A549 (cell line): ENCODE data around the gene HIC1. TPM values are rescaled to one million over a fixed set of nuclear protein-coding genes. Genes with fewer than 3 reads are reported as not detected.

Experiments
- ATAC-seq, 2 experiments: fragments of 200-7000 bp in 1 of 2; fragments of >200 bp in 1 of 2; cut with Nextera tagmentation in 1 of 2; cut with Tn5 transposase in 1 of 2; 3 replicates each; pipeline versions ENCODE4 v1.8.0 to v1.9.1; 2018 to 2020; ENCODE audit warnings: mild to moderate bottlenecking in 1 of 2, moderate library complexity in 1 of 2
- CTCF ChIA-PET: fragments of 300-600 bp; sonication (Branson Sonifier 250); formaldehyde crosslinking; extraction: SDS; loops from one replicate; lab custom pipeline; 2021; ENCODE audit warnings: antibody characterized with exemption, inconsistent platforms; lab: Yijun Ruan, JAX
- POLR2A ChIA-PET: fragments of 350-600 bp; formaldehyde crosslinking; extraction: SDS; loops from one replicate; lab custom pipeline; 2021; ENCODE audit warnings: antibody characterized with exemption, inconsistent platforms; lab: Yijun Ruan, JAX
- DNase-seq, 2 experiments: peaks; one replicate each; pipeline versions ENCODE4 v3.0.0 to v3.0.0-alpha.2; 2011 to 2016; ENCODE audit warnings: low read depth in 1 of 2, low spot score in 1 of 2
- FAIRE-seq: peaks from 2 replicates; lab custom pipeline; 2011; peaks lifted over from hg19 to GRCh38; lab: Jason Lieb, UNC
- H3K27ac ChIP-seq, 2 experiments: fragments of >200 bp; sonication (Bioruptor Twin); formaldehyde crosslinking; 3 replicates each; pipeline ENCODE4 v1.5.1; 2016 to 2017
- H3K4me1 ChIP-seq: fragments of >200 bp; sonication (Bioruptor Twin); formaldehyde crosslinking; 3 replicates; pipeline ENCODE4 v1.6.1; 2016
- H3K4me2 ChIP-seq: fragments of >200 bp; sonication (Bioruptor Twin); formaldehyde crosslinking; 3 replicates; pipeline ENCODE4 v1.6.1; 2016
- H3K4me3 ChIP-seq: fragments of >200 bp; sonication (Bioruptor Twin); formaldehyde crosslinking; 3 replicates; pipeline ENCODE4 v1.5.1; 2016
- H3K9me3 ChIP-seq: fragments of >200 bp; sonication (Bioruptor Twin); formaldehyde crosslinking; 3 replicates; pipeline ENCODE4 v1.6.1; 2016
- BHLHE40 ChIP-seq: IDR thresholded peaks from 2 replicates; pipeline ENCODE4 v1.6.1; 2012; ENCODE audit warnings: low read depth, low read length, inconsistent platforms
- CBX8 ChIP-seq: fragments of 200-600 bp; sonication (generic); IDR thresholded peaks from 2 replicates; pipeline ENCODE4 v1.6.1; 2016
- CEBPB ChIP-seq, 2 experiments: fragments of >200 bp in 1 of 2; sonication (Bioruptor Twin) in 1 of 2; formaldehyde crosslinking in 1 of 2; IDR thresholded peaks; 2 replicates each; pipeline ENCODE4 v1.6.1; 2012 to 2016
- EHF ChIP-seq: fragments of 250-450 bp; sonication (Bioruptor Pico); IDR thresholded peaks from 2 replicates; pipeline ENCODE4 v1.5.0; 2020; ENCODE audit warnings: mild to moderate bottlenecking
- EP300 ChIP-seq, 2 experiments: fragments of >200 bp; sonication (Bioruptor Twin); formaldehyde crosslinking; IDR thresholded peaks; 2 replicates in 1 of 2; 3 replicates in 1 of 2; pipeline ENCODE4 v1.6.1; 2016 to 2017
- FOSB ChIP-seq: fragments of 250-450 bp; sonication (Bioruptor Pico); IDR thresholded peaks from 2 replicates; pipeline ENCODE4 v1.5.0; 2020; ENCODE audit warnings: mild to moderate bottlenecking, moderate library complexity
- GATA3 ChIP-seq: IDR thresholded peaks from 2 replicates; pipeline ENCODE4 v1.6.1; 2012; ENCODE audit warnings: borderline replicate concordance
- HEYL ChIP-seq: fragments of 250-450 bp; sonication (Bioruptor Pico); IDR thresholded peaks from 2 replicates; pipeline ENCODE4 v1.8.0; 2021; ENCODE audit warnings: mild to moderate bottlenecking, moderate library complexity
- HOXA7 ChIP-seq: fragments of 250-450 bp; sonication (Bioruptor Pico); IDR thresholded peaks from 2 replicates; pipeline ENCODE4 v1.5.0; 2020; ENCODE audit warnings: mild to moderate bottlenecking, moderate library complexity
- HOXB13 ChIP-seq: fragments of 250-450 bp; sonication (Bioruptor Pico); IDR thresholded peaks from 2 replicates; pipeline ENCODE4 v1.5.0; 2020; ENCODE audit warnings: low read depth, mild to moderate bottlenecking, moderate library complexity
- JUN ChIP-seq, 2 experiments: fragments of >200 bp; sonication (Bioruptor Twin); formaldehyde crosslinking; IDR thresholded peaks; 2 replicates in 1 of 2; 3 replicates in 1 of 2; pipeline ENCODE4 v1.6.1; 2016 to 2017
- JUNB ChIP-seq: fragments of >200 bp; sonication (Bioruptor Twin); formaldehyde crosslinking; IDR thresholded peaks from 2 replicates; pipeline ENCODE4 v1.6.1; 2016
- KDM1A ChIP-seq: fragments of 200-600 bp; sonication (generic); IDR thresholded peaks from 2 replicates; pipeline ENCODE4 v1.6.1; 2016; ENCODE audit warnings: low read depth, mild to moderate bottlenecking
- KDM5A ChIP-seq: fragments of 200-600 bp; sonication (generic); IDR thresholded peaks from 2 replicates; pipeline ENCODE4 v1.6.1; 2016; ENCODE audit warnings: antibody characterized with exemption, mild to moderate bottlenecking
- MAFK ChIP-seq: fragments of 450-650 bp; IDR thresholded peaks from 2 replicates; pipeline ENCODE4 v1.6.1; 2014; ENCODE audit not compliant: partially characterized antibody
- MYC ChIP-seq: IDR thresholded peaks from 2 replicates; pipeline ENCODE4 v1.6.1; 2012; ENCODE audit warnings: mild to moderate bottlenecking, inconsistent platforms, low read length, improper control_type of control experiment, borderline replicate concordance
- NFE2L2 ChIP-seq: fragments of 150-350 bp; conservative IDR thresholded peaks from 2 replicates; pipeline ENCODE4 v1.6.1; 2014; ENCODE audit warnings: low read length
- NPAS2 ChIP-seq: fragments of 250-450 bp; sonication (Bioruptor Pico); IDR thresholded peaks from 2 replicates; pipeline ENCODE4 v1.8.0; 2022; ENCODE audit warnings: mild to moderate bottlenecking, moderate library complexity, borderline replicate concordance
- NR3C1 ChIP-seq: fragments of >200 bp; sonication (Bioruptor Twin); formaldehyde crosslinking; IDR thresholded peaks from 3 replicates; pipeline ENCODE4 v1.6.1; 2017
- PHF8 ChIP-seq: fragments of 200-600 bp; sonication (generic); IDR thresholded peaks from 2 replicates; pipeline ENCODE4 v1.6.1; 2016; ENCODE audit warnings: low read depth, mild to moderate bottlenecking, antibody characterized with exemption, moderate library complexity, borderline replicate concordance
- POLR2A ChIP-seq: IDR thresholded peaks from 2 replicates; pipeline ENCODE4 v1.6.1; 2012; ENCODE audit warnings: mild to moderate bottlenecking, low read length
- RNF2 ChIP-seq: fragments of 200-600 bp; sonication (generic); IDR thresholded peaks from 2 replicates; pipeline ENCODE4 v1.6.1; 2016; ENCODE audit warnings: low read depth, mild to moderate bottlenecking, antibody characterized with exemption, moderate library complexity, borderline replicate concordance
- SMC3 ChIP-seq: fragments of >200 bp; sonication (Bioruptor Twin); formaldehyde crosslinking; IDR thresholded peaks from 3 replicates; pipeline ENCODE4 v1.6.1; 2018; ENCODE audit warnings: inconsistent platforms
- SREBF2 ChIP-seq: fragments of 450-650 bp; IDR thresholded peaks from 2 replicates; pipeline ENCODE4 v1.6.1; 2014; ENCODE audit warnings: mild to moderate bottlenecking, moderate library complexity
- ZSCAN20 ChIP-seq: fragments of 250-450 bp; sonication (Bioruptor Pico); IDR thresholded peaks from 2 replicates; pipeline ENCODE4 v1.8.0; 2022; ENCODE audit warnings: mild to moderate bottlenecking, moderate library complexity
- WGBS: methylation state at CpG from one replicate; pipeline ENCODE4 v1.1.6; 2017; ENCODE audit errors: missing lambda C conversion rate; 5-methylcytosine and 5-hydroxymethylcytosine counted together
- polyA plus RNA-seq, 4 experiments: library from polyadenylated mRNA; depleted of rRNA in 3 of 4; stranded (reverse); fragments of >200 nt; fragmentation: RNase III in 1 of 4; extraction: RNeasy Plus Mini Kit Qiagen cat#74134 plus additional on column Dnase treatment in 1 of 4; gene quantifications; 2 replicates in 3 of 4; 3 replicates in 1 of 4; pipeline ENCODE4 v1.2.3, GENCODE V29; 2011 to 2017
- TF ChIP-seq, protein P1 (sequence below): IDR thresholded peaks from 2 replicates; pipeline ENCODE4 v1.6.1; 2012
- TF ChIP-seq, protein P2 (sequence below): fragments of 450-650 bp; IDR thresholded peaks from 2 replicates; pipeline ENCODE4 v1.6.1; 2014; ENCODE audit warnings: antibody characterized with exemption
- TF ChIP-seq, protein P3 (sequence below): fragments of 200-600 bp; sonication (generic); IDR thresholded peaks from 2 replicates; pipeline ENCODE4 v1.6.1; 2016; ENCODE audit warnings: antibody characterized with exemption, mild to moderate bottlenecking, moderate library complexity
- TF ChIP-seq, protein P4 (sequence below): fragments of 150-350 bp; IDR thresholded peaks from 2 replicates; pipeline ENCODE4 v1.6.1; 2014; ENCODE audit warnings: low read depth, mild to moderate bottlenecking, low read length
- TF ChIP-seq, protein P5 (sequence below): fragments of >200 bp; sonication (Bioruptor Twin); formaldehyde crosslinking; IDR thresholded peaks from 2 replicates; pipeline ENCODE4 v1.6.1; 2016
- TF ChIP-seq, protein P6 (sequence below): IDR thresholded peaks from 2 replicates; pipeline ENCODE4 v1.6.1; 2012

The HIC1 gene
- polyA plus RNA-seq, 2 of the 4 experiments (the other 2 are of a cell fraction), result 0.13 to 1.3 TPM

GRCh38 chr17:2028737-2029136, 26.2 kb upstream of the HIC1 start:
- no peak for DNase-seq
- CTCF ChIA-PET, result interaction anchor here (1.0 to 17.0 kb wide), 12 partner anchors 11 to 308 kb away, joined by 3 to 420 read pairs (median 4); partner anchors contain the start of gene OVCA2
- FAIRE-seq, result no peak
- WGBS, result 52% methylated on average over 6 of the region's 6 CpGs
- ATAC-seq, result no peak
- H3K9me3 ChIP-seq, result no peaks in the 10 kb centered on the region
- H3K27ac ChIP-seq, result no peak overlapping the region
- no peak overlapping the region for H3K4me3 ChIP-seq
- POLR2A ChIA-PET, result interaction anchor here (0.8 kb wide), 1 partner anchor 120 kb away, joined by 3 read pairs; no protein-coding TSS in a partner anchor
- TF ChIP-seq MAFK, result no peak
- no peak for TF ChIP-seq RNF2
- no peak for TF ChIP-seq BHLHE40
- TF ChIP-seq ZSCAN20, result no peak
- no peak for TF ChIP-seq EHF (CRISPR knock-in tag)
- TF ChIP-seq EP300 (IDR thresholded peaks at IDR 0.05), result no peak
- no peak for TF ChIP-seq NR3C1
- TF ChIP-seq HOXB13, result no peak
- TF ChIP-seq JUN (IDR thresholded peaks at IDR 0.05), result no peak
- no peak for TF ChIP-seq GATA3
- no peak for TF ChIP-seq CEBPB (IDR thresholded peaks at IDR 0.05)
- TF ChIP-seq, protein P1, sequence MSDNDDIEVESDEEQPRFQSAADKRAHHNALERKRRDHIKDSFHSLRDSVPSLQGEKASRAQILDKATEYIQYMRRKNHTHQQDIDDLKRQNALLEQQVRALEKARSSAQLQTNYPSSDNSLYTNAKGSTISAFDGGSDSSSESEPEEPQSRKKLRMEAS, result no peak
- H3K4me1 ChIP-seq, result peaks cover 21% of the 10 kb centered on the region
- no peak overlapping the region for H3K4me2 ChIP-seq

GRCh38 chr17:2029911-2030778, 24.8 kb upstream of the HIC1 start, which contains the start of gene DPH1:
Gene DPH1, plus strand, starts transcription at chr17:2030153. Its CDS starts 17 bp downstream, at chr17:2030170.
- H3K4me2 ChIP-seq, result peak within 1 kb of the TSS; percentile 83
- H3K4me3 ChIP-seq, result peak within 1 kb of the TSS; percentile 80
- POLR2A ChIA-PET, result interaction anchor here (0.6 kb wide), 1 partner anchor 251 kb away, joined by 3 read pairs; no protein-coding TSS in a partner anchor
- H3K9me3 ChIP-seq, result no peaks in the 10 kb centered on the region
- 6% methylated on average over 23 of the region's 59 CpGs for WGBS
- H3K27ac ChIP-seq, result peak within 1 kb of the TSS; percentile 71 to 90
- FAIRE-seq (peak; percentile 100), ATAC-seq (peak; percentile 83 to 93), DNase-seq (peak; percentile 91 to 99)
- CTCF ChIA-PET, result interaction anchor here (0.6 to 17.0 kb wide), 14 partner anchors 12 to 441 kb away, joined by 3 to 420 read pairs (median 5); partner anchors contain the start of genes HIC1 and OVCA2
- H3K4me1 ChIP-seq, result peaks cover 19% of the 10 kb centered on the region
- TF ChIP-seq KDM1A (0 out of 2 replicates have a peak, but pooled peaks have one; percentile 6), HEYL (no peak), SMC3 (no peak), KDM5A (peak; percentile 88), EP300 (IDR thresholded peaks at IDR 0.05) (no peak), CBX8 (no peak), PHF8 (peak; percentile 96; the same call in 1 of the 2 replicates), MYC (peak; percentile 99), SREBF2 (no peak), POLR2A (peak; percentile 64), HOXA7 (CRISPR knock-in tag) (no peak), EHF (CRISPR knock-in tag) (no peak), JUN (IDR thresholded peaks at IDR 0.05) (peak in 1 of 2 experiments; percentile 87; a peak in 3 of 5 replicates), JUNB (no peak), NPAS2 (CRISPR knock-in tag) (peak; percentile 96), NFE2L2 (no peak), FOSB (no peak)
- TF ChIP-seq, protein P2, sequence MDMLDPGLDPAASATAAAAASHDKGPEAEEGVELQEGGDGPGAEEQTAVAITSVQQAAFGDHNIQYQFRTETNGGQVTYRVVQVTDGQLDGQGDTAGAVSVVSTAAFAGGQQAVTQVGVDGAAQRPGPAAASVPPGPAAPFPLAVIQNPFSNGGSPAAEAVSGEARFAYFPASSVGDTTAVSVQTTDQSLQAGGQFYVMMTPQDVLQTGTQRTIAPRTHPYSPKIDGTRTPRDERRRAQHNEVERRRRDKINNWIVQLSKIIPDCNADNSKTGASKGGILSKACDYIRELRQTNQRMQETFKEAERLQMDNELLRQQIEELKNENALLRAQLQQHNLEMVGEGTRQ, result peak; percentile 87
- TF ChIP-seq, protein P3, sequence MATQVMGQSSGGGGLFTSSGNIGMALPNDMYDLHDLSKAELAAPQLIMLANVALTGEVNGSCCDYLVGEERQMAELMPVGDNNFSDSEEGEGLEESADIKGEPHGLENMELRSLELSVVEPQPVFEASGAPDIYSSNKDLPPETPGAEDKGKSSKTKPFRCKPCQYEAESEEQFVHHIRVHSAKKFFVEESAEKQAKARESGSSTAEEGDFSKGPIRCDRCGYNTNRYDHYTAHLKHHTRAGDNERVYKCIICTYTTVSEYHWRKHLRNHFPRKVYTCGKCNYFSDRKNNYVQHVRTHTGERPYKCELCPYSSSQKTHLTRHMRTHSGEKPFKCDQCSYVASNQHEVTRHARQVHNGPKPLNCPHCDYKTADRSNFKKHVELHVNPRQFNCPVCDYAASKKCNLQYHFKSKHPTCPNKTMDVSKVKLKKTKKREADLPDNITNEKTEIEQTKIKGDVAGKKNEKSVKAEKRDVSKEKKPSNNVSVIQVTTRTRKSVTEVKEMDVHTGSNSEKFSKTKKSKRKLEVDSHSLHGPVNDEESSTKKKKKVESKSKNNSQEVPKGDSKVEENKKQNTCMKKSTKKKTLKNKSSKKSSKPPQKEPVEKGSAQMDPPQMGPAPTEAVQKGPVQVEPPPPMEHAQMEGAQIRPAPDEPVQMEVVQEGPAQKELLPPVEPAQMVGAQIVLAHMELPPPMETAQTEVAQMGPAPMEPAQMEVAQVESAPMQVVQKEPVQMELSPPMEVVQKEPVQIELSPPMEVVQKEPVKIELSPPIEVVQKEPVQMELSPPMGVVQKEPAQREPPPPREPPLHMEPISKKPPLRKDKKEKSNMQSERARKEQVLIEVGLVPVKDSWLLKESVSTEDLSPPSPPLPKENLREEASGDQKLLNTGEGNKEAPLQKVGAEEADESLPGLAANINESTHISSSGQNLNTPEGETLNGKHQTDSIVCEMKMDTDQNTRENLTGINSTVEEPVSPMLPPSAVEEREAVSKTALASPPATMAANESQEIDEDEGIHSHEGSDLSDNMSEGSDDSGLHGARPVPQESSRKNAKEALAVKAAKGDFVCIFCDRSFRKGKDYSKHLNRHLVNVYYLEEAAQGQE, result no peak
- TF ChIP-seq, protein P4, sequence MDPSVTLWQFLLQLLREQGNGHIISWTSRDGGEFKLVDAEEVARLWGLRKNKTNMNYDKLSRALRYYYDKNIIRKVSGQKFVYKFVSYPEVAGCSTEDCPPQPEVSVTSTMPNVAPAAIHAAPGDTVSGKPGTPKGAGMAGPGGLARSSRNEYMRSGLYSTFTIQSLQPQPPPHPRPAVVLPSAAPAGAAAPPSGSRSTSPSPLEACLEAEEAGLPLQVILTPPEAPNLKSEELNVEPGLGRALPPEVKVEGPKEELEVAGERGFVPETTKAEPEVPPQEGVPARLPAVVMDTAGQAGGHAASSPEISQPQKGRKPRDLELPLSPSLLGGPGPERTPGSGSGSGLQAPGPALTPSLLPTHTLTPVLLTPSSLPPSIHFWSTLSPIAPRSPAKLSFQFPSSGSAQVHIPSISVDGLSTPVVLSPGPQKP, result no peak
- TF ChIP-seq, protein P5, sequence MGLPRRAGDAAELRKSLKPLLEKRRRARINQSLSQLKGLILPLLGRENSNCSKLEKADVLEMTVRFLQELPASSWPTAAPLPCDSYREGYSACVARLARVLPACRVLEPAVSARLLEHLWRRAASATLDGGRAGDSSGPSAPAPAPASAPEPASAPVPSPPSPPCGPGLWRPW, result no peak
- TF ChIP-seq, protein P6, sequence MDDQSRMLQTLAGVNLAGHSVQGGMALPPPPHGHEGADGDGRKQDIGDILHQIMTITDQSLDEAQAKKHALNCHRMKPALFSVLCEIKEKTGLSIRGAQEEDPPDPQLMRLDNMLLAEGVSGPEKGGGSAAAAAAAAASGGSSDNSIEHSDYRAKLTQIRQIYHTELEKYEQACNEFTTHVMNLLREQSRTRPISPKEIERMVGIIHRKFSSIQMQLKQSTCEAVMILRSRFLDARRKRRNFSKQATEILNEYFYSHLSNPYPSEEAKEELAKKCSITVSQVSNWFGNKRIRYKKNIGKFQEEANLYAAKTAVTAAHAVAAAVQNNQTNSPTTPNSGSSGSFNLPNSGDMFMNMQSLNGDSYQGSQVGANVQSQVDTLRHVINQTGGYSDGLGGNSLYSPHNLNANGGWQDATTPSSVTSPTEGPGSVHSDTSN, result 0 out of 2 replicates have a peak, but pooled peaks have one; percentile 59
